LNCAP (cell line): Measurements from ENCODE around the gene ERC1.

Experiments used
- TF ChIP-seq, protein P1 (sequence below): fragments of 450-650 bp; IDR thresholded peaks from 2 replicates; pipeline ENCODE4 v1.5.1; 2017; ENCODE audit warnings: mild to moderate bottlenecking

The ERC1 gene

GRCh38 chr12:1498199-1498740 lies 507.2 kb downstream of the ERC1 start:
- TF ChIP-seq, protein P1, sequence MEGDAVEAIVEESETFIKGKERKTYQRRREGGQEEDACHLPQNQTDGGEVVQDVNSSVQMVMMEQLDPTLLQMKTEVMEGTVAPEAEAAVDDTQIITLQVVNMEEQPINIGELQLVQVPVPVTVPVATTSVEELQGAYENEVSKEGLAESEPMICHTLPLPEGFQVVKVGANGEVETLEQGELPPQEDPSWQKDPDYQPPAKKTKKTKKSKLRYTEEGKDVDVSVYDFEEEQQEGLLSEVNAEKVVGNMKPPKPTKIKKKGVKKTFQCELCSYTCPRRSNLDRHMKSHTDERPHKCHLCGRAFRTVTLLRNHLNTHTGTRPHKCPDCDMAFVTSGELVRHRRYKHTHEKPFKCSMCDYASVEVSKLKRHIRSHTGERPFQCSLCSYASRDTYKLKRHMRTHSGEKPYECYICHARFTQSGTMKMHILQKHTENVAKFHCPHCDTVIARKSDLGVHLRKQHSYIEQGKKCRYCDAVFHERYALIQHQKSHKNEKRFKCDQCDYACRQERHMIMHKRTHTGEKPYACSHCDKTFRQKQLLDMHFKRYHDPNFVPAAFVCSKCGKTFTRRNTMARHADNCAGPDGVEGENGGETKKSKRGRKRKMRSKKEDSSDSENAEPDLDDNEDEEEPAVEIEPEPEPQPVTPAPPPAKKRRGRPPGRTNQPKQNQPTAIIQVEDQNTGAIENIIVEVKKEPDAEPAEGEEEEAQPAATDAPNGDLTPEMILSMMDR: no peak

- TF ChIP-seq, protein P1: no peak
These were observed 508.3 kb downstream of the ERC1 start for GRCh38 chr12:1499351-1499750.

- TF ChIP-seq, protein P1: no peak
These were observed 509.2 kb downstream of the ERC1 start for GRCh38 chr12:1500095-1500801.

DNA sequence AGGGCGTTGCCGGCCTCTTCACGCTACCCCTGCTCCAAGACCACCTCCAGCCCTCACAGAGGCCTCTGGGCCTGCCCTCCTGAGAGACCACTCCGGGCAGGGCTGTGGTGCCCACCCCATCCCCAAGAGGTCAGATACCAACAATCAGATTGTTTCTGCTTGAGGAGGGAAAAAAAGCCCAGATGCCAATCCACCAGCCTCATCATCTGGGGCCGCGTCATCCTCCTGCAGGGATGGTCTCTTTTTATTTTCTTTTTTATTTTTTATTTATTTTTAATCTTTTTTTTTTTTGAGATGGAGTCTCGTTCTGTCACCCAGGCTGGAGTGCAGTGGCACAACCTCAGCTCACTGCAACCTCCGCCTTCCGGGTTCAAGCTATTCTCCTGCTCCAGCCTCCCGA lies 510.0 kb downstream of the ERC1 start:
- TF ChIP-seq, protein P1: no peak

- TF ChIP-seq, protein P1: no peak
These were observed 510.8 kb downstream of the ERC1 start for GRCh38 chr12:1501695-1502378.

DNA sequence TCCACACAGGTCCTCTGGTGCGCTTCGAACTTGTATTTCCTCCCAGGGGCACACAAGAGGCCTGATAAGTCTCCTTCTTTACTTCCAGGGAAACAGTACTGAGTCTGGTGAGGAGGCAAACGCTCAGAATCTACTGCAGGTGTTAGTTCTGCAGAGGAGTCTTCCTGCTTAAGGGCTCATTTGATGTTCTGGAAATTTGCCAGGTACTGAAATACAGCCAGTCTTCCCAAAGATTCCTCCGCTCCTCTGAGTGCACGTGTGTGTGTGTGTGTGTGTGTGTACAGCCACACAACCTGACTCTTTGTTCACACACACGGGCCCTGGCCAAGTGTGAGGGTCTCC lies 511.3 kb downstream of the ERC1 start:
- TF ChIP-seq, protein P1: no peak

- TF ChIP-seq, protein P1: no peak
These were observed 511.8 kb downstream of the ERC1 start for GRCh38 chr12:1502831-1503230.
